Testis (tissue), 2 donors: Measurements from ENCODE around the gene BRD9.

ENCODE experiments used
- CTCF ChIP-seq, 3 experiments: fragments of 450-650 bp in 2 of 3; fragments of 200-600 bp in 1 of 3; sonication (generic) in 1 of 3; IDR thresholded peaks; one replicate each; pipeline ENCODE4 v1.5.1; 2016 to 2019; ENCODE audit warnings: antibody characterized with exemption in 3 of 3, mild to moderate bottlenecking in 2 of 3, moderate library complexity in 1 of 3
- POLR2A ChIP-seq: fragments of 450-650 bp; IDR thresholded peaks from one replicate; pipeline ENCODE4 v1.6.1; 2017; ENCODE audit warnings: antibody characterized with exemption, mild to moderate bottlenecking, moderate library complexity

- TF ChIP-seq CTCF (IDR thresholded peaks at IDR 0.05) (no peak), POLR2A (no peak)
Observed at GRCh38 chr5:859798-860296, 32.8 kb downstream of the BRD9 start.
